GM23338 (cell line): ENCODE results near the gene PIR. TPM values are rescaled to one million over a fixed set of nuclear protein-coding genes. Genes with fewer than 3 reads are reported as not detected.
A peak's percentile ranks its signal among the peaks of the same experiment; 100 is the strongest.

Source experiments
- ATAC-seq: fragments of 200-7000 bp; cut with Tn5 transposase; 3 replicates; pipeline ENCODE4 v1.9.1; 2020
- DNase-seq: peaks from one replicate; pipeline ENCODE4 v3.0.0-alpha.2; 2015; ENCODE audit warnings: low spot score
- H2AFZ ChIP-seq: fragments of 200-600 bp; sonication (generic); 2 replicates; pipeline ENCODE4 v1.8.0; 2016; ENCODE audit warnings: antibody characterized with exemption, mild to moderate bottlenecking, moderate library complexity
- H3F3A ChIP-seq: fragments of 200-600 bp; sonication (generic); replicated peaks from 2 replicates; pipeline ENCODE4 v1.8.0; 2017; ENCODE audit warnings: antibody characterized with exemption, mixed run types, low read depth
- H3K27ac ChIP-seq: fragments of 200-600 bp; sonication (generic); 2 replicates; pipeline ENCODE4 v1.6.1; 2016; ENCODE audit warnings: low read depth
- H3K27me3 ChIP-seq: fragments of 200-600 bp; sonication (generic); 2 replicates; pipeline ENCODE4 v1.8.0; 2016; ENCODE audit warnings: mild to moderate bottlenecking, mixed run types, moderate library complexity; ENCODE audit not compliant: insufficient read depth
- H3K36me3 ChIP-seq: fragments of 200-600 bp; sonication (generic); 2 replicates; pipeline ENCODE4 v1.8.0; 2016; ENCODE audit warnings: mild to moderate bottlenecking; ENCODE audit not compliant: insufficient read depth
- H3K4me1 ChIP-seq: fragments of 200-600 bp; sonication (generic); 2 replicates; pipeline ENCODE4 v1.8.0; 2016; ENCODE audit warnings: mild to moderate bottlenecking, moderate library complexity; ENCODE audit not compliant: insufficient read depth
- H3K4me2 ChIP-seq: fragments of 200-600 bp; sonication (generic); 2 replicates; pipeline ENCODE4 v1.7.1; 2017; ENCODE audit warnings: mixed run types
- H3K4me3 ChIP-seq: fragments of 200-600 bp; sonication (generic); 2 replicates; pipeline ENCODE4 v1.6.1; 2016; ENCODE audit warnings: mixed run types
- H3K79me2 ChIP-seq: fragments of 200-600 bp; sonication (generic); replicated peaks from 2 replicates; pipeline ENCODE4 v1.8.0; 2017; ENCODE audit warnings: mild to moderate bottlenecking; ENCODE audit not compliant: insufficient read depth
- H3K9me2 ChIP-seq: fragments of 200-600 bp; sonication (generic); 2 replicates; pipeline ENCODE4 v1.8.0; 2017; ENCODE audit not compliant: insufficient read depth
- H4K20me1 ChIP-seq: fragments of 200-600 bp; sonication (generic); replicated peaks from 2 replicates; pipeline ENCODE4 v1.8.0; 2017; ENCODE audit warnings: mild to moderate bottlenecking; ENCODE audit not compliant: insufficient read depth
- H3K27ac Mint-ChIP-seq: 2 replicates; pipeline ENCODE4 v1.8.0; 2020; ENCODE audit warnings: inconsistent platforms, mild to moderate bottlenecking, moderate library complexity, mixed read lengths
- H3K27me3 Mint-ChIP-seq: 3 replicates; pipeline ENCODE4 v1.8.0; 2022; ENCODE audit warnings: low read depth, mild to moderate bottlenecking, moderate library complexity, mixed read lengths, inconsistent platforms; ENCODE audit not compliant: insufficient read depth, poor library complexity
- H3K36me3 Mint-ChIP-seq: 3 replicates; pipeline ENCODE4 v1.8.0; 2021; ENCODE audit warnings: low read depth, mild to moderate bottlenecking, inconsistent platforms, moderate library complexity, mixed read lengths
- H3K4me1 Mint-ChIP-seq: 3 replicates; pipeline ENCODE4 v1.8.0; 2020; ENCODE audit warnings: mild to moderate bottlenecking, inconsistent platforms, mixed read lengths
- H3K4me3 Mint-ChIP-seq: 3 replicates; pipeline ENCODE4 v1.8.0; 2021; ENCODE audit warnings: moderate library complexity, mild to moderate bottlenecking, inconsistent platforms, mixed read lengths
- H3K9me3 Mint-ChIP-seq: 3 replicates; pipeline ENCODE4 v1.8.0; 2020; ENCODE audit warnings: moderate library complexity, mild to moderate bottlenecking, inconsistent platforms, mixed read lengths
- EZH2 ChIP-seq: fragments of 200-600 bp; sonication (generic); IDR thresholded peaks from one replicate; pipeline ENCODE4 v1.8.0; 2017; ENCODE audit warnings: antibody characterized with exemption, mild to moderate bottlenecking, low read depth; ENCODE audit not compliant: unreplicated experiment
- EZH2phosphoT487 ChIP-seq: fragments of 200-600 bp; sonication (generic); IDR thresholded peaks from one replicate; pipeline ENCODE4 v1.8.1; 2018; ENCODE audit warnings: antibody characterized with exemption; ENCODE audit not compliant: unreplicated experiment
- JUNB ChIP-seq: IDR thresholded peaks from one replicate; pipeline ENCODE4 v1.6.1; 2016; ENCODE audit warnings: antibody characterized with exemption; ENCODE audit not compliant: unreplicated experiment
- polyA plus RNA-seq: library from polyadenylated mRNA; unstranded; fragments of >200 nt; fragmentation: Nextera tagmentation; extraction: Ambion mirVana; gene quantifications from 2 replicates; pipeline ENCODE4 v1.2.1, GENCODE V29; 2016
- total RNA-seq: library from RNA; depleted of rRNA; stranded (reverse); fragments of >200 nt; shearing (Covaris generic); gene quantifications from 2 replicates; pipeline ENCODE4 v1.2.3, GENCODE V29; 2014
- TF ChIP-seq, protein P1 (sequence below), 2 experiments: fragments of 200-600 bp in 1 of 2; sonication (generic) in 1 of 2; conservative IDR thresholded peaks; 2 replicates each; pipeline versions ENCODE4 v1.5.1 to v1.6.1; 2016 to 2017; ENCODE audit warnings: antibody characterized with exemption in 2 of 2, low read depth in 2 of 2, mild to moderate bottlenecking in 2 of 2, moderate library complexity in 1 of 2

PIR gene
- total and polyA plus RNA-seq, 2 experiments from 2014 or later = 13.1 to 25.2 TPM

DNA sequence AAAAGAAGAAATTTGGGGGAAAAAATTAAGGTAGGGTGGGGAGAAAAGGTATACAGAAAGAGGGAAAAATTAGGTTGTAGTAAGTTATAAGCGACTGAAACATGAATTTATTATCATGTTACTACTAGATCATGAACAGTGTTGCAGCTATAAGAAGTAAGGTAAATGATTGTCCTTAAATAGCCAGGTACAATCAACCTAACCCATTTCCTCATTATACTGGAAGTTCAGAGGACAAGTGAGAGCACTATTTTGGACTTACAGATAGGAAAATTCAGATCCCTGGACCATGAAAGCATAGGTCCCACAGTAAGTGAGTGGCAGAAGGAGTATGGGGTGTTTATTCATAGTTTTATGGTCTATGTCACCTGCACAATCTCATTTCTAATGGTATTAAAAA lies 23.5 kb downstream of the PIR start:
- H3K27me3 ChIP-seq = no peaks in the 10 kb centered on the region
- no peaks in the 10 kb centered on the region for H3K27me3 Mint-ChIP-seq

DNA sequence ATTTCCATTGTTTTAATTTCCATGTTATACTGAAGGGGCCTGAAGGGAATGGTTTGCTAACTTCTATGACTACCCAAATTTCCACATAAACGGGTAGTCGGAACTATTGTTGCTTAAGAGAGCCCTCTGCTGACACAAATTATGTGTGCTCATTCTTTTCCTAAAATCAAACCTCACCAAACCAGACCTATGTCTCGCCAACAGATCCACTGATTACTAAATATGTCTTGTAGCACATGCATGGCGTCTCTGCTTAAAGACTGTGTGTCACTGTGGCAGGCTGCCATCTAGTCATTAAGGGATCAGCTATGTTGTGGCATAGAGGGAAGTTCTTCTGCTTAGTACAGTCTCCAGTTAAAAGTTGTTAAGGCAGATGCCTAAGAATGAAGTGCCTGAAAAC lies 25.1 kb downstream of the PIR start:
- ATAC-seq = no peak

More for the DNA sequence above, 23.5 kb downstream of the PIR start:
- H2AFZ ChIP-seq = no peak overlapping the region
- H3K79me2 ChIP-seq = no peaks in the 10 kb centered on the region
- DNase-seq = no peak
- no peaks in the 10 kb centered on the region for H3K36me3 Mint-ChIP-seq
- no peaks in the 10 kb centered on the region for H3K9me2 ChIP-seq
- 0 out of 2 replicates have a peak, but pooled peaks cover 10% of the 10 kb centered on the region for H3K4me1 ChIP-seq
- TF ChIP-seq EZH2phosphoT487 = no peak
- TF ChIP-seq, protein P1, sequence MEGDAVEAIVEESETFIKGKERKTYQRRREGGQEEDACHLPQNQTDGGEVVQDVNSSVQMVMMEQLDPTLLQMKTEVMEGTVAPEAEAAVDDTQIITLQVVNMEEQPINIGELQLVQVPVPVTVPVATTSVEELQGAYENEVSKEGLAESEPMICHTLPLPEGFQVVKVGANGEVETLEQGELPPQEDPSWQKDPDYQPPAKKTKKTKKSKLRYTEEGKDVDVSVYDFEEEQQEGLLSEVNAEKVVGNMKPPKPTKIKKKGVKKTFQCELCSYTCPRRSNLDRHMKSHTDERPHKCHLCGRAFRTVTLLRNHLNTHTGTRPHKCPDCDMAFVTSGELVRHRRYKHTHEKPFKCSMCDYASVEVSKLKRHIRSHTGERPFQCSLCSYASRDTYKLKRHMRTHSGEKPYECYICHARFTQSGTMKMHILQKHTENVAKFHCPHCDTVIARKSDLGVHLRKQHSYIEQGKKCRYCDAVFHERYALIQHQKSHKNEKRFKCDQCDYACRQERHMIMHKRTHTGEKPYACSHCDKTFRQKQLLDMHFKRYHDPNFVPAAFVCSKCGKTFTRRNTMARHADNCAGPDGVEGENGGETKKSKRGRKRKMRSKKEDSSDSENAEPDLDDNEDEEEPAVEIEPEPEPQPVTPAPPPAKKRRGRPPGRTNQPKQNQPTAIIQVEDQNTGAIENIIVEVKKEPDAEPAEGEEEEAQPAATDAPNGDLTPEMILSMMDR (conservative IDR thresholded peaks at IDR 0.05; ENCODE audit: low read depth in 2 of 2) = no peak
- TF ChIP-seq EZH2 = no peak
- no peak overlapping the region for H3K27ac Mint-ChIP-seq
- ATAC-seq = no peak
- no peaks in the 10 kb centered on the region for H3K9me3 Mint-ChIP-seq
- H3F3A ChIP-seq = no peaks in the 10 kb centered on the region
- H3K36me3 ChIP-seq = no peaks in the 10 kb centered on the region
- no peaks in the 10 kb centered on the region for H4K20me1 ChIP-seq
- no peak overlapping the region for H3K4me3 ChIP-seq
- no peak overlapping the region for H3K4me3 Mint-ChIP-seq
- peaks cover 22% of the 10 kb centered on the region for H3K4me1 Mint-ChIP-seq
- H3K27ac ChIP-seq = no peak overlapping the region
- no peak overlapping the region for H3K4me2 ChIP-seq

More for the DNA sequence above, 25.1 kb downstream of the PIR start:
- Histone ChIP-seq H3K9me2 (no peaks in the 10 kb centered on the region), H3K27ac (no peak overlapping the region), H2AFZ (no peak overlapping the region), H3F3A (no peaks in the 10 kb centered on the region), H3K4me1 (peaks cover 14% of the 10 kb centered on the region; the same call in 1 of the 2 replicates), H4K20me1 (no peaks in the 10 kb centered on the region), H3K4me2 (no peak overlapping the region), H3K27me3 (no peaks in the 10 kb centered on the region), H3K4me3 (no peak overlapping the region), H3K36me3 (no peaks in the 10 kb centered on the region), H3K79me2 (no peaks in the 10 kb centered on the region)
- peak; percentile 27 for DNase-seq
- TF ChIP-seq, protein P1 (conservative IDR thresholded peaks at IDR 0.05; ENCODE audit: low read depth in 2 of 2) = peak; percentile 39 to 50
- no peak for TF ChIP-seq JUNB
- Mint-ChIP-seq H3K36me3 (no peaks in the 10 kb centered on the region), H3K27ac (no peak overlapping the region), H3K27me3 (no peaks in the 10 kb centered on the region), H3K4me1 (peaks cover 29% of the 10 kb centered on the region), H3K9me3 (no peaks in the 10 kb centered on the region), H3K4me3 (no peak overlapping the region)
